WTC11 (cell line): Measurements from ENCODE around the gene LBHD1. TPM values are rescaled to one million over a fixed set of nuclear protein-coding genes. Genes with fewer than 3 reads are reported as not detected.

ENCODE experiments used
- ATAC-seq: fragments of 200-7000 bp; cut with Tn5 transposase; 2 replicates; pipeline ENCODE4 v1.10.0; 2021; ENCODE audit warnings: mild to moderate bottlenecking, moderate library complexity
- CTCF ChIA-PET: fragments of 300-600 bp; sonication (Branson Sonifier 250); formaldehyde crosslinking; loops from one replicate; lab custom pipeline; 2021; ENCODE audit warnings: antibody characterized with exemption; lab: Charles Lee
- POLR2A ChIA-PET: fragments of 350-600 bp; sonication (Branson Sonifier 250); formaldehyde crosslinking; loops from one replicate; lab custom pipeline; 2021; ENCODE audit warnings: antibody characterized with exemption; lab: Charles Lee
- DNase-seq: peaks from one replicate; pipeline ENCODE4 v3.0.0; 2021; ENCODE audit warnings: low spot score
- H3K27ac Mint-ChIP-seq: 2 replicates; pipeline ENCODE4 v1.8.0; 2021; ENCODE audit warnings: mixed read lengths
- H3K27me3 Mint-ChIP-seq: 2 replicates; pipeline ENCODE4 v1.8.0; 2021; ENCODE audit warnings: low read depth, mild to moderate bottlenecking, moderate library complexity, mixed read lengths
- H3K36me3 Mint-ChIP-seq: 2 replicates; pipeline ENCODE4 v1.8.0; 2021; ENCODE audit warnings: mixed read lengths
- H3K4me1 Mint-ChIP-seq: 2 replicates; pipeline ENCODE4 v1.8.0; 2022; ENCODE audit warnings: mixed read lengths
- H3K4me3 Mint-ChIP-seq: 2 replicates; pipeline ENCODE4 v1.8.0; 2021; ENCODE audit warnings: mild to moderate bottlenecking, moderate library complexity, mixed read lengths
- H3K9me3 Mint-ChIP-seq: 2 replicates; pipeline ENCODE4 v1.8.0; 2021; ENCODE audit warnings: mixed read lengths
- ARID4B ChIP-seq: sonication (generic); formaldehyde crosslinking; IDR thresholded peaks from 2 replicates; pipeline ENCODE4 v1.8.0; 2023; ENCODE audit warnings: missing genetic modification reagents, mild to moderate bottlenecking, borderline replicate concordance
- ATF1 ChIP-seq: sonication (generic); formaldehyde crosslinking; IDR thresholded peaks from 2 replicates; pipeline ENCODE4 v1.8.1; 2023; ENCODE audit warnings: mild to moderate bottlenecking, moderate library complexity, missing genetic modification reagents
- CREB1 ChIP-seq: sonication (generic); formaldehyde crosslinking; IDR thresholded peaks from 2 replicates; pipeline ENCODE4 v1.8.0; 2023; ENCODE audit warnings: mild to moderate bottlenecking, missing genetic modification reagents
- CREM ChIP-seq: sonication (generic); formaldehyde crosslinking; IDR thresholded peaks from 2 replicates; pipeline ENCODE4 v1.8.1; 2022; ENCODE audit warnings: mild to moderate bottlenecking, missing genetic modification reagents, moderate library complexity
- ESRRA ChIP-seq: sonication (generic); formaldehyde crosslinking; IDR thresholded peaks from 2 replicates; pipeline ENCODE4 v1.8.1; 2022; ENCODE audit warnings: mild to moderate bottlenecking, missing genetic modification reagents, borderline replicate concordance
- FOXP1 ChIP-seq: sonication (generic); formaldehyde crosslinking; IDR thresholded peaks from 2 replicates; pipeline ENCODE4 v1.8.0; 2022; ENCODE audit warnings: missing genetic modification reagents, mild to moderate bottlenecking, moderate library complexity, borderline replicate concordance
- IRF1 ChIP-seq: sonication (generic); formaldehyde crosslinking; IDR thresholded peaks from 2 replicates; pipeline ENCODE4 v1.8.0; 2023; ENCODE audit warnings: missing genetic modification reagents
- KAT7 ChIP-seq: sonication (generic); formaldehyde crosslinking; IDR thresholded peaks from 2 replicates; pipeline ENCODE4 v1.8.1; 2023; ENCODE audit warnings: missing genetic modification reagents, mild to moderate bottlenecking, borderline replicate concordance
- NR2C2 ChIP-seq: sonication (generic); formaldehyde crosslinking; IDR thresholded peaks from 2 replicates; pipeline ENCODE4 v1.8.0; 2022; ENCODE audit warnings: mild to moderate bottlenecking, missing genetic modification reagents
- RELA ChIP-seq: sonication (generic); formaldehyde crosslinking; IDR thresholded peaks from 2 replicates; pipeline ENCODE4 v1.8.1; 2022; ENCODE audit warnings: missing genetic modification reagents, mild to moderate bottlenecking, borderline replicate concordance
- TP53 ChIP-seq: sonication (generic); formaldehyde crosslinking; IDR thresholded peaks from 2 replicates; pipeline ENCODE4 v1.8.1; 2023; ENCODE audit warnings: mild to moderate bottlenecking, missing genetic modification reagents
- USF2 ChIP-seq: sonication (generic); formaldehyde crosslinking; IDR thresholded peaks from 2 replicates; pipeline ENCODE4 v1.8.1; 2023; ENCODE audit warnings: mild to moderate bottlenecking, missing genetic modification reagents, moderate library complexity
- ZNF121 ChIP-seq: sonication (generic); formaldehyde crosslinking; IDR thresholded peaks from 2 replicates; pipeline ENCODE4 v1.8.0; 2023; ENCODE audit warnings: missing genetic modification reagents
- ZNF317 ChIP-seq: sonication (generic); formaldehyde crosslinking; IDR thresholded peaks from 2 replicates; pipeline ENCODE4 v1.8.1; 2023; ENCODE audit warnings: low read depth, mild to moderate bottlenecking, moderate library complexity, missing genetic modification reagents, borderline replicate concordance
- ZNF396 ChIP-seq: fragments of 250-450 bp; sonication (Bioruptor Pico); IDR thresholded peaks from 2 replicates; pipeline ENCODE4 v1.8.0; 2021; ENCODE audit warnings: mild to moderate bottlenecking, moderate library complexity, borderline replicate concordance
- total RNA-seq: library from RNA; stranded (reverse); gene quantifications from 3 replicates; pipeline ENCODE4 v1.2.3, GENCODE V29; 2021
- TF ChIP-seq, protein P1 (sequence below): sonication (generic); formaldehyde crosslinking; conservative IDR thresholded peaks from 2 replicates; pipeline ENCODE4 v1.8.1; 2022; ENCODE audit warnings: mild to moderate bottlenecking, missing genetic modification reagents

LBHD1 gene
- total RNA-seq, 1 experiment from 2014 or later = 4.2 TPM

GRCh38 chr11:62707277-62707861, 35.3 kb upstream of the LBHD1 start, which contains the start of the genes BSCL2 and GNG3 (continued):
- TF ChIP-seq TP53 (CRISPR knock-in tag) (peak; percentile 42; the same call in 1 of the 2 replicates), USF2 (CRISPR knock-in tag) (peak; percentile 44; the same call in 1 of the 2 replicates), KAT7 (no peak), ARID4B (peak; percentile 92; the same call in 1 of the 2 replicates)

DNA sequence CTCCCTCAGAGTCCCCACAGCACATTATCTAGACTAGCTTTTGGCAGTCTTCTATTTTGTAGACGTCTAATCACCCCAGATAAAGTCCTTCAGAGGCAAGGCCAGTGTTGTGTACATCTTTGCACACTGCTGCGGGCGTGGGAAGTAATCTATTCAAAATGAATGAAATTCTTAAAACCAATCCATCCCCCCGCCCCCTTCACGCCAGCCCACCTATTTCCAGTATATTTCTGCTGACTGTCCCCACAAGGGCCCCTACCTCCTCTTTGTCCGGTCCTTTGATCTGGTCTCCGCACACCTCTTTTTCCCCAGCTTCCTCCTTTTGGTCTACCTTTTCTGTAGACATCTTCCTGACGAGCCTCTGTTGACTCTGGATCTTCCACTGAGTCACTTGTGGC, 34.8 kb upstream of the LBHD1 start:
- CTCF ChIA-PET = interaction anchor here (1.0 to 4.0 kb wide), 21 partner anchors 9 to 199 kb away, joined by 3 to 24 read pairs (median 5); partner anchors contain the start of genes B3GAT3, C11orf98, CSKMT and GANAB
- no peaks in the 10 kb centered on the region; the same call in 1 of the 2 replicates for H3K27me3 Mint-ChIP-seq
- H3K27ac Mint-ChIP-seq = peak overlapping the region; percentile 98
- peaks cover 27% of the 10 kb centered on the region for H3K36me3 Mint-ChIP-seq
- H3K4me3 Mint-ChIP-seq = peak overlapping the region; percentile 92
- POLR2A ChIA-PET = interaction anchor here (0.6 to 6.0 kb wide), 18 partner anchors 18 to 161 kb away, joined by 3 to 35 read pairs (median 6); partner anchors contain the start of genes B3GAT3, C11orf98, CSKMT and HNRNPUL2
- TF ChIP-seq CREM (CRISPR knock-in tag) (0 out of 2 replicates have a peak, but pooled peaks have one; percentile 5), IRF1 (no peak)
- TF ChIP-seq, all 79 proteins: peak for 1
- Mint-ChIP-seq H3K9me3 (no peaks in the 10 kb centered on the region), H3K4me1 (peaks cover 38% of the 10 kb centered on the region)
- DNase-seq (no peak), ATAC-seq (no peak)

DNA sequence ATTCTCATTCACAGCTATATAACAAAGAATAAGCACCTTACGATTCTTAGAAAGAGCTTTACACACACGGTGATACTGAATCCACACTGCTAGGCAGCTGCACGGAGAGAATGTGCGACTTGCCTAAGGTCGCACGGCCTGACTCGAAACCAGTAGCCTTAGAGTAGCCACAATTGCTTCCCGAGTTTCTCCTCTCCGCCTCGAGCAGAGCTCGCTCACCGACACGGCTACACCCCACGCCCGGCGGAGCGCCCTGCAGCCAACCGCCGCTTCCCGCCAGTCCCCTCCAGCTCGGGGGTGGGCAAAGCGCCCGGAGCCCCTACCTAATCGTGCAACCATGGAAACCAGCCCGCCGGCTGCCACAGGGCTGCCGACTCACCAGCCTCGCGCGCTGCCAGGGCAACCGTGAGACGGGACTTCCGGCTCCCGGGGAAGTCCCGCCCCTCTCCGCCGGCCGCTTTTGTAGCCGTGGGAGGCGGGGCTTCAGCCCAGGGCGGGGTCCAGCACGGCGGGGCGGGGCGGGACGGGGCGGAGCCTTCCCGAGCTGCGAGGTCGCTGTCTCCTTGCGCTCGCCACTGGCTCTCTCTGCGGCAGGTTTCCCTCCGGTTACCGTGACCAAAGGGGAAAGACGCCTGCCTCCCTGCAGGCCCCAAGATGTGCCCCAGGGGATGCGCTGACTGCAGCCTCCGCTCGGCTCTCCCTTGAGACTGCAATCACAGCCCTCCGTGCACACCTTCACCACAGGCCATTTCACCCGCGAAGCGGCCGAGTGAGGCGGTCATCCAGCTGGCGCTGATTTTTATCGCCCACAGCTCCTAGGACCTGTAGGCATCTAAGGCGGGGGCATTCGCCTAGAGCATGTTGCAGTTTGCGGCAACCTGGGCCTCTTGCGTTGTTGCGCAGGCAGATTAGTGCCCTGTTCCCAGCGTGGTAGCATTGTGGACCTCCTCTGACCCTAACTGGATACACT, 34.1 kb upstream of the LBHD1 start:
- H3K9me3 Mint-ChIP-seq = no peaks in the 10 kb centered on the region
- ATAC-seq (peak; percentile 61), DNase-seq (peak; percentile 96)
- peak overlapping the region; percentile 92 for H3K4me3 Mint-ChIP-seq
- no peaks in the 10 kb centered on the region; the same call in 1 of the 2 replicates for H3K27me3 Mint-ChIP-seq
- H3K27ac Mint-ChIP-seq = peak overlapping the region; percentile 98
- ChIA-PET CTCF (interaction anchor here (0.6 to 4.0 kb wide), 23 partner anchors 10 to 312 kb away, joined by 3 to 24 read pairs (median 4); partner anchors contain the start of genes C11orf98, CSKMT, EML3 and GANAB), POLR2A (interaction anchor here (0.6 to 6.0 kb wide), 15 partner anchors 18 to 153 kb away, joined by 3 to 35 read pairs (median 6); partner anchors contain the start of genes B3GAT3, C11orf98, CSKMT and HNRNPUL2)
- peaks cover 28% of the 10 kb centered on the region for H3K36me3 Mint-ChIP-seq
- peaks cover 38% of the 10 kb centered on the region for H3K4me1 Mint-ChIP-seq
- TF ChIP-seq ZNF396 (CRISPR knock-in tag) (no peak), ARID4B (no peak), USF2 (CRISPR knock-in tag) (0 out of 2 replicates have a peak, but pooled peaks have one; percentile 20), RELA (CRISPR knock-in tag) (no peak), ZNF121 (CRISPR knock-in tag) (no peak), ESRRA (CRISPR knock-in tag) (no peak), KAT7 (no peak), ATF1 (CRISPR knock-in tag) (0 out of 2 replicates have a peak, but pooled peaks have one; percentile 34), FOXP1 (CRISPR knock-in tag) (0 out of 2 replicates have a peak, but pooled peaks have one; percentile 14), NR2C2 (CRISPR knock-in tag) (no peak), ZNF317 (CRISPR knock-in tag) (no peak), CREB1 (CRISPR knock-in tag) (no peak)
- TF ChIP-seq, protein P1, sequence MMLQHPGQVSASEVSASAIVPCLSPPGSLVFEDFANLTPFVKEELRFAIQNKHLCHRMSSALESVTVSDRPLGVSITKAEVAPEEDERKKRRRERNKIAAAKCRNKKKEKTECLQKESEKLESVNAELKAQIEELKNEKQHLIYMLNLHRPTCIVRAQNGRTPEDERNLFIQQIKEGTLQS (CRISPR knock-in tag) = 0 out of 2 replicates have a peak, but pooled peaks have one; percentile 46
